Lower lobe of right lung (tissue), 2 donors: ENCODE results near the gene LYPD3. TPM values are rescaled to one million over a fixed set of nuclear protein-coding genes. Genes with fewer than 3 reads are reported as not detected.

ENCODE experiments used
- ATAC-seq, 2 donors: fragments of 200-7000 bp; cut with Tn5 transposase; one replicate each; pipeline ENCODE4 v1.9.1; 2020 to 2022; ENCODE audit warnings: mild to moderate bottlenecking in 2 of 2, moderate library complexity in 2 of 2
- DNase-seq: peaks from one replicate; pipeline ENCODE4 v3.0.0-alpha.2; 2020
- H3K27ac ChIP-seq: fragments of 200-600 bp; one replicate; pipeline ENCODE4 v1.8.0; 2022
- H3K27me3 ChIP-seq: fragments of 200-600 bp; one replicate; pipeline ENCODE4 v1.8.0; 2022; ENCODE audit warnings: low read depth
- H3K36me3 ChIP-seq: fragments of 200-600 bp; one replicate; pipeline ENCODE4 v1.8.0; 2022; ENCODE audit warnings: mild to moderate bottlenecking
- H3K4me1 ChIP-seq: fragments of 200-600 bp; one replicate; pipeline ENCODE4 v1.8.0; 2022
- H3K4me3 ChIP-seq: fragments of 200-600 bp; one replicate; pipeline ENCODE4 v1.8.0; 2022; ENCODE audit warnings: mild to moderate bottlenecking
- H3K9me3 ChIP-seq: fragments of 200-600 bp; one replicate; pipeline ENCODE4 v1.8.0; 2022
- CTCF ChIP-seq: fragments of 200-600 bp; IDR thresholded peaks from one replicate; pipeline ENCODE4 v1.8.0; 2022; ENCODE audit warnings: antibody characterized with exemption, mild to moderate bottlenecking
- intact Hi-C: fragments of 100-400 bp; cut with DNase I; formaldehyde crosslinking; loops from one replicate; pipeline ENCODE4 v1.11.0; 2022
- total RNA-seq: library from RNA; stranded (reverse); fragmentation: NEBNext Ultra II Directional; extraction: Animal tissue kit (Norgen Biotek cat#: 25700); gene quantifications from one replicate; pipeline ENCODE4 v1.2.1, GENCODE V29; 2021
- donor health status: DM: no; HTN: yes; CAD: no; lungs with severe emphysema.

Gene LYPD3
- total RNA-seq, 1 donor from 2014 or later, result 0.74 TPM

GRCh38 chr19:43483281-43483680, 17.9 kb upstream of the LYPD3 start:
- Histone ChIP-seq H3K27ac (no peak overlapping the region), H3K9me3 (no peaks in the 10 kb centered on the region), H3K4me1 (no peaks in the 10 kb centered on the region), H3K4me3 (no peak overlapping the region), H3K27me3 (no peaks in the 10 kb centered on the region), H3K36me3 (no peaks in the 10 kb centered on the region)
- ATAC-seq, result no peak
- intact Hi-C loops, result no loop called here
- no peak for TF ChIP-seq CTCF
- DNase-seq, result no peak

GRCh38 chr19:43482193-43482592, 16.8 kb upstream of the LYPD3 start:
- intact Hi-C loops, result no loop called here
- Histone ChIP-seq H3K36me3 (no peaks in the 10 kb centered on the region), H3K9me3 (no peaks in the 10 kb centered on the region), H3K4me1 (no peaks in the 10 kb centered on the region), H3K27ac (no peak overlapping the region), H3K4me3 (no peak overlapping the region), H3K27me3 (no peaks in the 10 kb centered on the region)
- DNase-seq, result no peak
- no peak for TF ChIP-seq CTCF
- no peak for ATAC-seq

DNA sequence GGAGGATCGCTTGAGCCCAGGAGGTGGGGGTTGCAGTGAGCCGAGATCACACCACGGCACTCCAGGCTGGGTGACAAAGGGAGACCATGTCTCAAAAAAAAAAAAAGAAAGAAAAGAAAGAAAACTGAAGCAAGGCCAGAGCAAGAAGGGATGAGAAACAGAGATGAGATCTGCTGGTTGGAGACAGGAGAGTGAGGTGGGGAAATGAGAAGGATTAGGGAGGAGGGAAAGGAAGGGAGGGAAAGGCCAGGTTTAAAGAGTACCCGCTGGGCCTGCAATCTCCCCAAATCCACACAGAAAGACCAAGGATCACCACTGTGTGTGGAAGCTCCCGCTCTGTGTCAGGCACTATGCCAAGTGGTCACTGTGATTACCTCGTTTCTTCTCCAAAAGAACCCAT, 16.3 kb upstream of the LYPD3 start:
- Histone ChIP-seq H3K4me1 (no peaks in the 10 kb centered on the region), H3K27ac (no peak overlapping the region), H3K27me3 (no peaks in the 10 kb centered on the region), H3K4me3 (no peak overlapping the region), H3K36me3 (no peaks in the 10 kb centered on the region), H3K9me3 (no peaks in the 10 kb centered on the region)
- TF ChIP-seq CTCF, result no peak
- no peak for ATAC-seq
- DNase-seq, result no peak
- intact Hi-C loops, result no loop called here

GRCh38 chr19:43480574-43480973, 15.2 kb upstream of the LYPD3 start:
- no peak for DNase-seq
- Histone ChIP-seq H3K4me3 (no peak overlapping the region), H3K27me3 (no peaks in the 10 kb centered on the region), H3K36me3 (no peaks in the 10 kb centered on the region), H3K27ac (no peak overlapping the region), H3K9me3 (no peaks in the 10 kb centered on the region), H3K4me1 (peaks cover 3% of the 10 kb centered on the region)
- intact Hi-C loops, result no loop called here
- TF ChIP-seq CTCF, result no peak
- no peak for ATAC-seq

DNA sequence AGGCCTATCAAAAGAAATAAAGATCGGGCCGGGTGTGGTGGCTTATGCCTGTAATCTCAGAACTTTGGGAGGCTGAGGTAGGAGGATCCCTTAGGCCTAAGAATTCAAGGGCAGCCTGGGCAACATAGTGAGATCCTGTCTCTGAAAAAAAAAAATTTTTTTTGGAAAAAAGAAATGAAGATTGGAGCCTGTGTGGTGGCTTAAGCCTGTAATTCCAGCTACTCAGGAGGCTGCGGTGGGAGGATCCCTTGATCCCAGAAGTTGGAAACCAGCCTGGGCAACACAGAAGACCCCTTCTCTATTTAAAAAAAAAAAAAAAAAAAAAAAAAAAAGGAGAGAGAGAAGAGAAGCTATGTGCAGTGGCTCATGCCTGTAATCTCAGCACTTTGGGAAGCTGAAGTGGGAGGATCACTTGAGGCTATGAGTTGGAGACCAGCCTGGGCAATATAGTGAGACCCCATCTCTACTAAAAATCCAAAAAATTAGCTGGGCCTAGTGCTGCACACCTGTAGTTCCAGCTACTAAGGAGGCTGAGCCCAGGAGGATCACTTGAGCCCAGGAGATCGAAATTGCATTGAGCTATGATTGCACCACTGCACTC, 14.7 kb upstream of the LYPD3 start:
- no peaks in the 10 kb centered on the region for H3K9me3 ChIP-seq
- TF ChIP-seq CTCF, result no peak
- no peaks in the 10 kb centered on the region for H3K36me3 ChIP-seq
- no peak overlapping the region for H3K4me3 ChIP-seq
- no peak for ATAC-seq
- intact Hi-C loops, result no loop called here
- H3K27ac ChIP-seq, result no peak overlapping the region
- no peak for DNase-seq
- peaks cover 6% of the 10 kb centered on the region for H3K4me1 ChIP-seq
- no peaks in the 10 kb centered on the region for H3K27me3 ChIP-seq

GRCh38 chr19:43479226-43479625, 13.8 kb upstream of the LYPD3 start:
- no peak for DNase-seq
- no peak for TF ChIP-seq CTCF
- H3K27me3 ChIP-seq, result no peaks in the 10 kb centered on the region
- H3K27ac ChIP-seq, result no peak overlapping the region
- intact Hi-C loops, result no loop called here
- H3K4me1 ChIP-seq, result peaks cover 13% of the 10 kb centered on the region
- no peak overlapping the region for H3K4me3 ChIP-seq
- ATAC-seq, result no peak
- H3K9me3 ChIP-seq, result no peaks in the 10 kb centered on the region
- H3K36me3 ChIP-seq, result no peaks in the 10 kb centered on the region
